Stomach (tissue), 9 donors: ENCODE results near the gene CTBP1. TPM values are rescaled to one million over a fixed set of nuclear protein-coding genes. Genes with fewer than 3 reads are reported as not detected.
A peak's percentile ranks its signal among the peaks of the same experiment; 100 is the strongest.

Experiments used
- DNase-seq, 2 donors: peaks; one replicate each; pipeline versions ENCODE4 v3.0.0 to v3.0.0-alpha.2; 2013 to 2019
- H3K27ac ChIP-seq, 5 donors: fragments of 200-600 bp in 4 of 5; sonication (generic) in 4 of 5; one replicate each; pipeline ENCODE4 v1.5.1; 2013 to 2019; ENCODE audit warnings: mild to moderate bottlenecking in 1 of 5, moderate library complexity in 1 of 5
- H3K27me3 ChIP-seq, 3 donors: fragments of 200-600 bp; sonication (generic); one replicate each; pipeline ENCODE4 v1.5.1; 2017 to 2019; ENCODE audit warnings: mixed run types in 1 of 3
- H3K36me3 ChIP-seq, 4 donors: fragments of 200-600 bp; sonication (generic); 1 replicate in 3 of 4; 2 replicates in 1 of 4; pipeline ENCODE4 v1.5.1; 2016 to 2019
- H3K4me1 ChIP-seq, 4 donors: fragments of 200-600 bp; sonication (generic); one replicate each; pipeline ENCODE4 v1.5.1; 2016 to 2019
- H3K4me3 ChIP-seq, 4 donors: fragments of 200-600 bp; sonication (generic) in 3 of 4; one replicate each; pipeline ENCODE4 v1.5.1; 2016 to 2019; ENCODE audit warnings: mild to moderate bottlenecking in 1 of 4
- H3K9me3 ChIP-seq, 4 donors: fragments of 200-600 bp; sonication (generic); one replicate each; pipeline ENCODE4 v1.5.1; 2016 to 2019
- EP300 ChIP-seq: sonication (generic); formaldehyde crosslinking; IDR thresholded peaks from one replicate; pipeline ENCODE4 v1.6.1; 2017; ENCODE audit warnings: antibody characterized with exemption
- POLR2A ChIP-seq, 4 donors: fragments of 450-650 bp; IDR thresholded peaks; one replicate each; pipeline ENCODE4 v1.6.1; 2016; ENCODE audit warnings: antibody characterized with exemption in 4 of 4, control low read depth in 2 of 4, mild to moderate bottlenecking in 1 of 4, moderate library complexity in 1 of 4
- POLR2AphosphoS5 ChIP-seq, 3 donors: sonication (generic); formaldehyde crosslinking; IDR thresholded peaks; one replicate each; pipeline ENCODE4 v1.6.1; 2016; ENCODE audit warnings: antibody characterized with exemption in 3 of 3
- WGBS, 5 donors: extraction: QIAGEN DNeasy Blood & Tissue Kit in 3 of 5; methylation state at CpG; one replicate each; pipeline versions ENCODE4 v1.1.5 to v1.1.7; 2013 to 2018; 5-methylcytosine and 5-hydroxymethylcytosine counted together
- intact Hi-C: fragments of 100-400 bp; cut with DNase I; formaldehyde crosslinking; loops from one replicate; pipeline ENCODE4 v1.15.1; 2023; ENCODE audit warnings: low total_unique reads
- polyA plus RNA-seq, 3 donors: library from polyadenylated mRNA; stranded (reverse); fragments of 200-250 nt; gene quantifications; one replicate each; pipeline ENCODE4 v1.2.3, GENCODE V29; 2013
- total RNA-seq, 5 donors: library from RNA; depleted of rRNA; stranded (reverse); fragments of >200 nt; gene quantifications; one replicate each; pipeline versions ENCODE4 v1.1.0 to v1.2.3, GENCODE V29; 2014 to 2016
- TF ChIP-seq, protein P1 (sequence below), 7 experiments: fragments of 450-650 bp in 4 of 7; fragments of 200-600 bp in 3 of 7; sonication (generic) in 3 of 7; IDR thresholded peaks; one replicate each; pipeline ENCODE4 v1.5.1; 2016 to 2019; ENCODE audit warnings: antibody characterized with exemption in 7 of 7, control low read depth in 2 of 7, mild to moderate bottlenecking in 1 of 7
- donor health status: healthy with polysubstance abuse.
- donor health status: Bipolar disorder and iron deficiency.
- donor health status: healthy.

CTBP1 gene
- total and polyA plus RNA-seq, 8 donors: 72.7 to 415 (median 95.1) TPM

DNA sequence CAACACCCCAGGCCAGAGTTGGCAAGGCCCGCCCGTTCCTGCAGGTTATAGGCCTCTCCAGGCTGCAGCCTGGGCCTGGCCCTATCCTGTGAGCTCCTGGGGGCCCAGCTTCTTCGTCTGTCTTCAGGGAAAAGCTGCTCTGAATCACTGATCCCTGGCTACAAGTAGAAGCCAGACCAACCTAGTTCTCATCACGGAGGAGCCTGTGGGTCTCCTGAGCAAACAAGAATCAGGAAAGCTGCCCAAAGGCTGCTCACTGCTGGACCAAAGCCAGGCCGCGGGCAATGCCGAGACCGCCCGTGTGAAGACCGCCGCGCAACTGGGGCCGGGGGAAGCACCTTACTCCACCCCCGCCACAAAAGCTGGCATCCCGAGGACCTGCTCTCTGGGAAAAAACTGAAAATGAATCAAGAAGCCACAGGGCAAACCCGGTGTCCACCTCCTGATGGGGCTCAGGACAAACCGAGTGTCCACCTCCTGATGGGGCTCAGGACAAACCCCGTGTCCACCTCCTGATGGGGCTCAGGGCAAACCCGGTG is 12.8 kb downstream of the CTBP1 start:
- H3K27me3 ChIP-seq: no peaks in the 10 kb centered on the region
- WGBS, 5 donors: 85 to 92% (median 89%) methylated on average over 19 of the region's 19 CpGs
- H3K4me1 ChIP-seq: peaks cover 0 to 36% (median 29%) of the 10 kb centered on the region in 4 donors
- no peak overlapping the region for H3K4me3 ChIP-seq
- intact Hi-C loops: no loop called here
- TF ChIP-seq POLR2AphosphoS5 (IDR thresholded peaks at IDR 0.05): no peak
- no peak for TF ChIP-seq EP300
- no peak for TF ChIP-seq POLR2A (IDR thresholded peaks at IDR 0.05)
- TF ChIP-seq, protein P1, sequence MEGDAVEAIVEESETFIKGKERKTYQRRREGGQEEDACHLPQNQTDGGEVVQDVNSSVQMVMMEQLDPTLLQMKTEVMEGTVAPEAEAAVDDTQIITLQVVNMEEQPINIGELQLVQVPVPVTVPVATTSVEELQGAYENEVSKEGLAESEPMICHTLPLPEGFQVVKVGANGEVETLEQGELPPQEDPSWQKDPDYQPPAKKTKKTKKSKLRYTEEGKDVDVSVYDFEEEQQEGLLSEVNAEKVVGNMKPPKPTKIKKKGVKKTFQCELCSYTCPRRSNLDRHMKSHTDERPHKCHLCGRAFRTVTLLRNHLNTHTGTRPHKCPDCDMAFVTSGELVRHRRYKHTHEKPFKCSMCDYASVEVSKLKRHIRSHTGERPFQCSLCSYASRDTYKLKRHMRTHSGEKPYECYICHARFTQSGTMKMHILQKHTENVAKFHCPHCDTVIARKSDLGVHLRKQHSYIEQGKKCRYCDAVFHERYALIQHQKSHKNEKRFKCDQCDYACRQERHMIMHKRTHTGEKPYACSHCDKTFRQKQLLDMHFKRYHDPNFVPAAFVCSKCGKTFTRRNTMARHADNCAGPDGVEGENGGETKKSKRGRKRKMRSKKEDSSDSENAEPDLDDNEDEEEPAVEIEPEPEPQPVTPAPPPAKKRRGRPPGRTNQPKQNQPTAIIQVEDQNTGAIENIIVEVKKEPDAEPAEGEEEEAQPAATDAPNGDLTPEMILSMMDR (IDR thresholded peaks at IDR 0.05): no peak
- H3K36me3 ChIP-seq: peaks cover 64 to 99% (median 97%) of the 10 kb centered on the region in 4 donors
- DNase-seq: no peak
- no peak overlapping the region for H3K27ac ChIP-seq
- no peaks in the 10 kb centered on the region for H3K9me3 ChIP-seq

DNA sequence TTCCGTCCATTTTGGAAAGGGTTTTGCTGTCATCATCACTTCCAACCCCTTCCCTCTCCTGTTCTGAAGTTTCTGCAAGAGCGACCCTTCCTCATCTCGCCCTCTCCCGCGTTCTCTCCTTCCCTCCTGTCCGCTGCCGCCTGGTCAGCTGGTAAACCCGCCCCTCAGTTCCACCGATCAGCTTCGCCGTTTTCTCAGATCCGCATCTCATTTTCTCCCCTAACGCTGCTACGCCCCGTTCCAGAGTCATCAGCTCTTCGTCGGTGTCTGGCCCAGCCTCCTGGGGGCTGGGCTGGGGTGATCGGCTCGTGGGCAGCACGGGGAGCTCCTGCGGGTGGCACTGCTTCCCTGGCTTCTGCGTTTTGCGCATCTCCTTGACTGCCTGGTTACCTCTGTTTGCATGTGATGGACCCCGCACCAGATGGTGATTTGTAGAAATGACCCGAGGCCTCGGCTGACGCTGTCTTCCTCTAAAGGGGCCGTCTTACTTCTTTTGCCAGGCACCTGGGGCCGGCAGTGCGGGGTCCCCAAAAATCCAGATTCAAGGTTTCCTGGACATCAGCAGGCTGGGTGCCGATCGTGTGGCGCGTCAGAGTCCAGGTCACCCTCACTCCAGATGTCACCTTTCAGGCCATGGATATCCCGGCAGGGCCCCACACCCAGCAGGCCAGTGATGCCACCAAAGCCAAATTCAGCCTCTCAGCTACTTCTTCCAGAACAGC is 13.4 kb downstream of the CTBP1 start:
- H3K27ac ChIP-seq: no peak overlapping the region
- peaks cover 64 to 99% (median 97%) of the 10 kb centered on the region in 4 donors for H3K36me3 ChIP-seq
- 93 to 95% (median 94%) methylated on average over 34 to 35 of the region's 35 CpGs for WGBS, 5 donors
- no peaks in the 10 kb centered on the region for H3K27me3 ChIP-seq
- TF ChIP-seq POLR2A (IDR thresholded peaks at IDR 0.05): no peak
- TF ChIP-seq, protein P1 (IDR thresholded peaks at IDR 0.05): no peak
- no peaks in the 10 kb centered on the region for H3K9me3 ChIP-seq
- DNase-seq: no peak
- H3K4me3 ChIP-seq: no peak overlapping the region
- intact Hi-C loops: no loop called here
- H3K4me1 ChIP-seq: peaks cover 0 to 36% (median 28%) of the 10 kb centered on the region in 4 donors

DNA sequence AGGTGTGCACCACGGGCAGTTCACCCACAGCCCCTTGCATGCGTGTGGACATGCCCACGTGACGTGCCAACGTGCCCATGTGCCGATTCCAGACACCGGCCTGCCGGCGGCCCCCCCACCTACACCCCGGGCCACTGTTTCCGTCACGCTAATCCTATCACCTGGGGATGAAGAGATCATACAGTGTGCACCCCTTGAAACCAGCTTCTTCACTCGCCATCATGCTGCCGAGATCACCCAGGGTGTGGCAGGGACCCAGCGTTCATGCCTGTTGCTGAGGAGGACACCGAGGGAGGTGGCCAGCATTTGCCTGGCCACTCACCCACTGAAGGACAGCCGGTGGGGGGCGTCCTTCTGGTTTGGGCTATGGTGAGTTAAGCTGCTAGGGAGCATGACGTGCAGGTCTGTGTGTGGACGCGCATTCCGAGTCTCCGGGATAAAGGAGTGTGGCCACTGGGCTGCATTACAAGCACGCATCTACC is 14.1 kb downstream of the CTBP1 start:
- Histone ChIP-seq H3K36me3 (peaks cover 64 to 100% (median 99%) of the 10 kb centered on the region in 4 donors), H3K4me3 (no peak overlapping the region), H3K27me3 (no peaks in the 10 kb centered on the region), H3K9me3 (no peaks in the 10 kb centered on the region), H3K4me1 (peaks cover 0 to 36% (median 28%) of the 10 kb centered on the region in 4 donors), H3K27ac (no peak overlapping the region)
- DNase-seq: no peak
- TF ChIP-seq POLR2A (IDR thresholded peaks at IDR 0.05): no peak
- TF ChIP-seq, protein P1 (IDR thresholded peaks at IDR 0.05): no peak
- no peak for TF ChIP-seq POLR2AphosphoS5 (IDR thresholded peaks at IDR 0.05)
- TF ChIP-seq EP300: no peak
- WGBS, 5 donors: 80 to 93% (median 90%) methylated on average over 20 to 24 of the region's 24 CpGs
- intact Hi-C loops: no loop called here

DNA sequence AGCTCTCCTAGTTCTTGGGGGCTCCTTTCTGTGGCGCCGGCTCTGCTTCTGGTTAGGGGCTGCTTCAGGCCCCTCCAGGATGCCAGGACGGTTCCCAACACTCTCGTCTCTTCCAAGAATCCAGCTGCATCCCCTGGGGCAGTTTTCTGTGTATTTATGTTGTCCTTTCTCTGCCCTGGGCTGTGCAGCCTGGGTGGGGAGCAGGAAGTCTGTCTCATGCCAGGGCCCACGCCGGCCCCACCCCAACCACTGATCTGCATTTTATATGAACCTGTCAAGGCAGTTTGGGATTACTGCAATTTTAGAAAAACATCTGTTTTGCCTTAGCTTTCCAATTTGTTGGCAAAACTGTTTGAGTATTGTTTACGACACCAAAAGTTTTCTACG is 14.6 kb downstream of the CTBP1 start:
- Histone ChIP-seq H3K36me3 (peaks cover 61 to 100% (median 99%) of the 10 kb centered on the region in 4 donors), H3K27ac (peak overlapping the region in 2 of 5 donors; percentile 46 to 54), H3K4me1 (peaks cover 0 to 30% (median 25%) of the 10 kb centered on the region in 4 donors), H3K9me3 (no peaks in the 10 kb centered on the region), H3K27me3 (no peaks in the 10 kb centered on the region), H3K4me3 (no peak overlapping the region)
- TF ChIP-seq POLR2A (IDR thresholded peaks at IDR 0.05) (no peak), POLR2AphosphoS5 (IDR thresholded peaks at IDR 0.05) (no peak), EP300 (no peak)
- TF ChIP-seq, protein P1 (IDR thresholded peaks at IDR 0.05): no peak
- no peak for DNase-seq
- intact Hi-C loops: no loop called here
- 67 to 80% (median 74%) methylated on average over 8 of the region's 8 CpGs for WGBS, 5 donors
